Neutrophil (primary cell): Measurements from ENCODE around the gene ECHS1.

Source experiments
- H3K27ac ChIP-seq: fragments of 200-600 bp; sonication (generic); 2 replicates; pipeline ENCODE4 v1.5.1; 2016; ENCODE audit warnings: mild to moderate bottlenecking, moderate library complexity
- H3K27me3 ChIP-seq: fragments of 200-600 bp; sonication (generic); 2 replicates; pipeline ENCODE4 v1.6.0; 2016; ENCODE audit warnings: mild to moderate bottlenecking
- H3K36me3 ChIP-seq: fragments of 200-600 bp; sonication (generic); 2 replicates; pipeline ENCODE4 v1.5.1; 2017
- H3K4me1 ChIP-seq, 2 experiments: fragments of 200-600 bp in 1 of 2; sonication (generic) in 1 of 2; 1 replicate in 1 of 2; 2 replicates in 1 of 2; pipeline versions ENCODE4 v1.5.1 to v1.6.1; 2013 to 2016; ENCODE audit warnings: low read depth in 1 of 2, low read length in 1 of 2, mild to moderate bottlenecking in 1 of 2, moderate library complexity in 1 of 2; ENCODE audit not compliant: control insufficient read depth in 1 of 2, insufficient read depth in 1 of 2
- H3K4me3 ChIP-seq, 2 experiments: fragments of 200-600 bp in 1 of 2; sonication (generic) in 1 of 2; 1 replicate in 1 of 2; 2 replicates in 1 of 2; pipeline ENCODE4 v1.5.1; 2013 to 2016; ENCODE audit warnings: low read depth in 1 of 2, low read length in 1 of 2, mild to moderate bottlenecking in 1 of 2, moderate library complexity in 1 of 2
- H3K9me3 ChIP-seq: fragments of 200-600 bp; sonication (generic); 2 replicates; pipeline ENCODE4 v1.5.1; 2016
- TF ChIP-seq, protein P1 (sequence below): fragments of 200-600 bp; sonication (generic); IDR thresholded peaks from 2 replicates; pipeline ENCODE4 v1.5.1; 2016; ENCODE audit warnings: antibody characterized with exemption

The ECHS1 gene

DNA sequence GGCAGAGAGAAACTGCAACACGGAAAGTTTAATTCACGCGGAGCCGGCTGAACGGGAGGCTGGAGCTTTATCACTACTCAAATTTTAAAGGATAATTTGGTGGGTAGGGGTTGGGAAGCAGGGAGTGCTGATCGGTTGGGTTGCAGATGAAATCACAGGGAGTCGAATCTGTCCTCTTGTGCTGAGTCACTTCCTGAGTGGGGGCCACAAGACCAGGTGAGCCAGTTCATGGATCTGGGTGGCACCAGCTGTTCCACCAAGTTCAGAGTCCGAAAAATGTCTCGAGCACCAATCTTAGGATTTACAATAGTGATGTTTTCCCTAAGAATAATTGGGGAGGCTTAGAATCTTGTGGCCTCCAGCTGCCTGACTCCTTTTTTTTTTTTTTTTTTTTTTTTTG lies 29.6 kb downstream of the ECHS1 start:
- H3K9me3 ChIP-seq: no peaks in the 10 kb centered on the region
- no peaks in the 10 kb centered on the region for H3K36me3 ChIP-seq
- H3K27ac ChIP-seq: no peak overlapping the region
- no peaks in the 10 kb centered on the region for H3K4me1 ChIP-seq
- TF ChIP-seq, protein P1, sequence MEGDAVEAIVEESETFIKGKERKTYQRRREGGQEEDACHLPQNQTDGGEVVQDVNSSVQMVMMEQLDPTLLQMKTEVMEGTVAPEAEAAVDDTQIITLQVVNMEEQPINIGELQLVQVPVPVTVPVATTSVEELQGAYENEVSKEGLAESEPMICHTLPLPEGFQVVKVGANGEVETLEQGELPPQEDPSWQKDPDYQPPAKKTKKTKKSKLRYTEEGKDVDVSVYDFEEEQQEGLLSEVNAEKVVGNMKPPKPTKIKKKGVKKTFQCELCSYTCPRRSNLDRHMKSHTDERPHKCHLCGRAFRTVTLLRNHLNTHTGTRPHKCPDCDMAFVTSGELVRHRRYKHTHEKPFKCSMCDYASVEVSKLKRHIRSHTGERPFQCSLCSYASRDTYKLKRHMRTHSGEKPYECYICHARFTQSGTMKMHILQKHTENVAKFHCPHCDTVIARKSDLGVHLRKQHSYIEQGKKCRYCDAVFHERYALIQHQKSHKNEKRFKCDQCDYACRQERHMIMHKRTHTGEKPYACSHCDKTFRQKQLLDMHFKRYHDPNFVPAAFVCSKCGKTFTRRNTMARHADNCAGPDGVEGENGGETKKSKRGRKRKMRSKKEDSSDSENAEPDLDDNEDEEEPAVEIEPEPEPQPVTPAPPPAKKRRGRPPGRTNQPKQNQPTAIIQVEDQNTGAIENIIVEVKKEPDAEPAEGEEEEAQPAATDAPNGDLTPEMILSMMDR: no peak
- H3K4me3 ChIP-seq: no peak overlapping the region
- peaks cover 95% of the 10 kb centered on the region for H3K27me3 ChIP-seq

DNA sequence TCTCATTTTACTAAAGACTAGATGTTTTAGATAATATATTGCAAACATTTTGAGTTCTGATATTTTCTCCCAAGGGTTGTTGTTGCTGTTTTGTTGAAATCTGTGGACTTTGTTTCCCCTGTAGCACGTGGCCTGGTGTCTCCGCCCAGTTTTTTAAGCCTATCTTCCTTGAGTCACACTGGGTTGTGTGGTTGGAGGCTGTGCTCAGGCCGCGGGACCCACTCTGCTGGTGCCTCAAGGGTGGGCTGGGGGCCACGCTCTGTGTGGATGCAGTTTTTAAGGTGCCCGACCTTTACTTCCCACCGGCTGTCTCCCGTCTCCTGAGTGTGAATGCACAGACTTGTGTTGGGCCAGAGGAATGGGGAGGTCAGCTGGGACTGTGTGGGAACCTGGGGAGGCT lies 30.2 kb downstream of the ECHS1 start:
- no peaks in the 10 kb centered on the region for H3K4me1 ChIP-seq
- TF ChIP-seq, protein P1: no peak
- no peaks in the 10 kb centered on the region for H3K36me3 ChIP-seq
- no peak overlapping the region for H3K27ac ChIP-seq
- peaks cover 96% of the 10 kb centered on the region for H3K27me3 ChIP-seq
- H3K4me3 ChIP-seq: no peak overlapping the region
- H3K9me3 ChIP-seq: no peaks in the 10 kb centered on the region

DNA sequence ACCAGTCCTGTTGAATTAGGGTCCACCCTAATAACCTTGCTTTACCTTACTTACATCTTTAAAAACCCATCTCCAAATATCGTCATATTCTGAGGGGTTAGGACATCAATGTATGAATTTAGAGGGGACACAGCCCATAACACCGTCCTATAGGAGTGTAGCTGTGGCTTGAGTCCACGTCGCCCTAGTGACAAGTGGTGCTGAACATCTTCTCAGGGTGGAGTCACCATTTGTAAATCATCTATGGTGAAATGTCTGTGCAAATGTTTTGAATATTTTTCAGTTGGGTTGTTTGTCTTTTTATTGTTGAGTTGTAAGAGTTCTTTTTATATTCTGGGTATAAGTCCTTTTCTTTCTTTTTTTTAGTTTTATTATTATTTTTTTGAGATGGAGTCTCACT lies 31.2 kb downstream of the ECHS1 start:
- H3K27me3 ChIP-seq: peaks cover 96% of the 10 kb centered on the region

DNA sequence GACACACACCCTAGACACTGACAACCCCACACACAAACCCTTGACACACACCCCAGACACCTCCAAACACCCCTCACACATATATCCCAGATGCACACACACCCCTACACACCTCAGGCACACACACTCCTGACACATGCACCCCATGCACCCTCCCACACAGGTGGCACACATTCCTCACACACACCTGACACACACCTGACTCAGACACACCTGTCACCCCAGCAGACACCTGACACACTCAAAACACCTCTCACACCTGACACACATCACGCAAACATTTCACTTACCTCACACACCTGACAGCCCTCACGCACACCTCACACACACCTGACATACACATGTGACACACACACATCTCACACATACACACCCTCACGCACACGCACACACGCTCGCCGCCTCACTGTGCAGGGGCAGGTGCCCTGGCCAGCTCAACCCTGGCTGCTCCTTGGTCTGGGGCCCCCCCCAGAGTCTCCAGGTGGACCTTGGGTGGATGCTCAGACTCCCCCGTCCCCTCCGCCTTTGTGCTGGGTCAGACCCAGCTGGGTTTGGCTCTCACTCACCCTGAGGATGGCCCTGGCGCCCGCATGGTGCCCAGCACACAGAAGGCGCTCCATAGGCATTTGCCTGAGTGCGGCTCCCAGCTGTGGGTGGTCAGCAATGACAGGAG lies 33.3 kb downstream of the ECHS1 start:
- no peak overlapping the region for H3K4me3 ChIP-seq
- H3K36me3 ChIP-seq: no peaks in the 10 kb centered on the region
- peaks cover 0 to 12% of the 10 kb centered on the region in 2 experiments for H3K4me1 ChIP-seq
- no peak overlapping the region for H3K27ac ChIP-seq
- H3K27me3 ChIP-seq: peaks cover 96% of the 10 kb centered on the region
- TF ChIP-seq, protein P1: no peak
- no peaks in the 10 kb centered on the region for H3K9me3 ChIP-seq

More for the DNA sequence above, 31.2 kb downstream of the ECHS1 start:
- no peaks in the 10 kb centered on the region for H3K4me1 ChIP-seq
- no peaks in the 10 kb centered on the region for H3K36me3 ChIP-seq
- H3K4me3 ChIP-seq: no peak overlapping the region
- no peak overlapping the region for H3K27ac ChIP-seq
- TF ChIP-seq, protein P1: no peak
- H3K9me3 ChIP-seq: no peaks in the 10 kb centered on the region

DNA sequence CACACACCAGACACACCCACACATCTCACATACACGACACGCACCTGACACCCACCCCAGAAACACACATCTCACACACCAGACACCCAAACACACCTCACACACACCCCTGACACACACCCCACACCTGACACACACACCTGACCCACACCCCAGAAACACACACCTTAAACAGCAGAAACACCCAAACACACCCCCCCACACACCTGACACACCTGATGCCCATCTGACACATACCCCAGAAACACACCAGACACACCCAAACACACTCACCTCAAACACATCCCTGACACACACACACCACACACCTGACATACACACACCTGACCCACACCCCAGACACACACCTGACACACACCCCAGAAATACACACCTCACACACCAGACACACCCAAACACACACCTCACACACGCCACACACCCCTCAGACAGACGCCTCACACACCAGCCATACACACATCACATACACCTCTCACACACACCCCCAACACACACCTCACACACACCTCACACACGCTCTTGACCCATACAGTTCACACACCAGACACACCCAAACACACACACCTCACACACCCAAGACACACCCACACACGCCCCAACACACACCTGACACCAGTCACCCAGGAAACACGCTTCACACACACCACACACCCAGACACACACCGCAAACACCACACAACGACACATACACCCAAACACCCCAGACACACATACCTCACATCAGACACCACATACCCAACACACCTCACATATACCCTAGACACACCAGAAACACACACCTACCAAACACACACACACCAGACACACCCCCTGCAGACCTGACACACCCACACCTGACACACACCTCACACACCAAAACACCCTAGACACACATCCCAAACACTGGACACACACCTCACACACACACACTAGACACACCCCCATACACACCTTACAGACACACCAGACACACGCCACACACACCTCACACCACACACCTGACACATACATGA lies 34.8 kb downstream of the ECHS1 start:
- Histone ChIP-seq H3K27ac (no peak overlapping the region), H3K27me3 (peaks cover 92% of the 10 kb centered on the region), H3K36me3 (no peaks in the 10 kb centered on the region), H3K4me1 (peaks cover 0 to 12% of the 10 kb centered on the region in 2 experiments), H3K4me3 (no peak overlapping the region), H3K9me3 (no peaks in the 10 kb centered on the region)
- TF ChIP-seq, protein P1: no peak
